Brain microvascular endothelial cell (primary cell): Measurements from ENCODE around the gene KRT222.

ENCODE experiments used
- DNase-seq: peaks from one replicate; pipeline ENCODE4 v3.0.0-alpha.2; 2020
- H3K27ac ChIP-seq: fragments of 250-450 bp; sonication (Bioruptor Pico); 2 replicates; pipeline ENCODE4 v1.5.1; 2020; ENCODE audit warnings: mild to moderate bottlenecking, moderate library complexity
- H3K27me3 ChIP-seq: fragments of 250-450 bp; sonication (Bioruptor Pico); replicated peaks from 2 replicates; pipeline ENCODE4 v1.5.1; 2020; ENCODE audit warnings: mild to moderate bottlenecking
- H3K36me3 ChIP-seq: fragments of 250-450 bp; sonication (Bioruptor Pico); replicated peaks from 2 replicates; pipeline ENCODE4 v1.5.1; 2020; ENCODE audit warnings: mild to moderate bottlenecking
- H3K4me3 ChIP-seq: 2 replicates; pipeline ENCODE4 v1.5.1; 2011; ENCODE audit warnings: low read depth, mild to moderate bottlenecking, control low read depth, low read length, moderate library complexity
- CTCF ChIP-seq: IDR thresholded peaks from 2 replicates; pipeline ENCODE4 v1.5.1; 2011; ENCODE audit warnings: low read depth, mild to moderate bottlenecking, moderate library complexity, low read length, control low read depth, inconsistent platforms; ENCODE audit errors: missing control alignments
- in situ Hi-C: cut with HindIII; loops from 2 replicates; pipeline ENCODE4 v1.10.0; 2017; ENCODE audit warnings: low sequenced_read_pairs, low pct_ligation_motif_present

Gene KRT222

GRCh38 chr17:40623419-40624210 lies 41.4 kb downstream of the KRT222 start:
- in situ Hi-C loops, result no loop called here
- no peak for TF ChIP-seq CTCF
- no peak overlapping the region for H3K27ac ChIP-seq
- DNase-seq, result no peak
- peaks cover 4% of the 10 kb centered on the region for H3K36me3 ChIP-seq
- H3K27me3 ChIP-seq, result no peaks in the 10 kb centered on the region
- H3K4me3 ChIP-seq, result no peak overlapping the region

DNA sequence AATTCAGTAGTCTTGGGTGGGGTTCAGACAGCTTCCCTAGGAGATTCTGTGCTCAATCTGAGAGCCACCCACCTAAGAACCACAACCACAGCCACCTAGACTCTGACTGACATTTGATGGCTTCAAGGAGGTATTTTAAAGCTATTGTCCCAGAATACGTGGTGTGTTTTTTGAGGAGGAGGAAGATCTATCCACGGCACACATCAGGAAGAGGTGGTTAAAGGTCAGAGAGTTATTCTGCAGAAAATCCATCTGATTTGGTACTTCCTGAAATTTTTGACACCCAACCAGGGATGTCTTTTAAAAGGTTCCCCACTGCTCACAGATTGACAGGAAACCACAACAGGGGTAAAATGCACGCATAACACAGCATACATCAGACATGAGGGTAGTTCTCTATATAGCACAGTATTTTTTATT lies 42.5 kb downstream of the KRT222 start:
- no peak overlapping the region for H3K4me3 ChIP-seq
- no peak for DNase-seq
- no peak for TF ChIP-seq CTCF
- no peak overlapping the region for H3K27ac ChIP-seq
- no peaks in the 10 kb centered on the region for H3K36me3 ChIP-seq
- in situ Hi-C loops, result no loop called here
- H3K27me3 ChIP-seq, result no peaks in the 10 kb centered on the region

GRCh38 chr17:40621578-40621977 lies 43.4 kb downstream of the KRT222 start:
- in situ Hi-C loops, result no loop called here
- H3K27me3 ChIP-seq, result peaks cover under 1% of the 10 kb centered on the region

DNA sequence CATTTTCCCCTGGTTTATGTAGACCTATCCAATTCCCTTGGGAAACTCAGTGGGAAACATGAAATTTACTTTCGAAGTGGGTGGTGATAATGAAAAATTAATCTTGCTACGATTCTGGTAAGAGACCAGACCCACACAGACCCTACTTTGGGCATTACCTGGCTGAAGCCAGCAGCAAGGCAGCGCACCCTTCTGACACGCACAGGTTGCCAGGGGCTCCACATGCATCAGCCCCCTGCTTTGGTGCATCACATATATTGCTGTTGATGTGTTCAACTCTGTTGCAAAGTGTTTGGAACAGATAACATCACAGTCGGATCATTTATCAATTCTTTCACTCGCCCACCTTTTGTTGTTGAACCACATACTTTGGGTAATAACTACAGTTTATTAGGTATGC lies 44.0 kb downstream of the KRT222 start:
- Histone ChIP-seq H3K4me3 (no peak overlapping the region), H3K27me3 (peaks cover 3% of the 10 kb centered on the region), H3K27ac (no peak overlapping the region), H3K36me3 (no peaks in the 10 kb centered on the region)
- in situ Hi-C loops, result no loop called here
- DNase-seq, result no peak
- no peak for TF ChIP-seq CTCF

More at GRCh38 chr17:40621578-40621977, 43.4 kb downstream of the KRT222 start:
- H3K4me3 ChIP-seq, result no peak overlapping the region
- no peaks in the 10 kb centered on the region for H3K36me3 ChIP-seq
- DNase-seq, result no peak
- TF ChIP-seq CTCF, result no peak
- no peak overlapping the region for H3K27ac ChIP-seq

GRCh38 chr17:40618754-40619625 lies 46.0 kb downstream of the KRT222 start:
- H3K27me3 ChIP-seq, result peaks cover 5% of the 10 kb centered on the region
- H3K4me3 ChIP-seq, result no peak overlapping the region
- H3K36me3 ChIP-seq, result no peaks in the 10 kb centered on the region
- no peak for DNase-seq
- no peak overlapping the region for H3K27ac ChIP-seq
- TF ChIP-seq CTCF, result no peak
- in situ Hi-C loops, result no loop called here
